ENCODE data around the gene SART3. TPM values are rescaled to one million over a fixed set of nuclear protein-coding genes. Genes with fewer than 3 reads are reported as not detected.

SART3 gene
- total RNA-seq, 2 donors from 2014 or later: 54.1 to 112 TPM

GRCh38 chr12:108509806-108510205 is 51.2 kb downstream of the SART3 start:
- intact Hi-C loops (cut with DNase I): loop anchor here (5.0 to 10.0 kb wide), 5 partner anchors 408 to 825 kb away; partner anchors contain the start of genes PRDM4 and PWP1
- no peaks in the 10 kb centered on the region for H3K36me3 ChIP-seq
- no peak for DNase-seq (ENCODE audit: low spot score)
- H3K4me1 ChIP-seq (replicated peaks): no peaks in the 10 kb centered on the region
- H3K9me3 ChIP-seq: no peaks in the 10 kb centered on the region
- 86% methylated on average over 1 of the region's 1 CpG for WGBS
- no peak overlapping the region for H3K27ac ChIP-seq
- H3K27me3 ChIP-seq (replicated peaks; ENCODE audit: insufficient read depth): no peaks in the 10 kb centered on the region
- TF ChIP-seq POLR2A (IDR thresholded peaks at IDR 0.05) (no peak), CTCF (IDR thresholded peaks at IDR 0.05) (no peak), POLR2AphosphoS5 (IDR thresholded peaks at IDR 0.05) (no peak)
- no peak overlapping the region for H3K4me3 ChIP-seq

- 73% methylated on average over 3 of the region's 3 CpGs for WGBS
- Histone ChIP-seq H3K36me3 (no peaks in the 10 kb centered on the region), H3K9me3 (no peaks in the 10 kb centered on the region), H3K4me1 (replicated peaks) (no peaks in the 10 kb centered on the region), H3K4me3 (no peak overlapping the region), H3K27me3 (replicated peaks; ENCODE audit: insufficient read depth) (no peaks in the 10 kb centered on the region), H3K27ac (no peak overlapping the region)
- no peak for DNase-seq (ENCODE audit: low spot score)
- TF ChIP-seq CTCF (IDR thresholded peaks at IDR 0.05) (no peak), POLR2AphosphoS5 (IDR thresholded peaks at IDR 0.05) (no peak), POLR2A (IDR thresholded peaks at IDR 0.05) (no peak)
- intact Hi-C loops (cut with DNase I): no loop called here
These were observed 52.9 kb downstream of the SART3 start for GRCh38 chr12:108507971-108508642.

GRCh38 chr12:108505129-108505528 is 55.8 kb downstream of the SART3 start:
- WGBS: 59% methylated on average over 7 of the region's 7 CpGs
- Histone ChIP-seq H3K4me3 (no peak overlapping the region), H3K36me3 (no peaks in the 10 kb centered on the region), H3K27ac (no peak overlapping the region), H3K9me3 (no peaks in the 10 kb centered on the region), H3K27me3 (replicated peaks; ENCODE audit: insufficient read depth) (no peaks in the 10 kb centered on the region), H3K4me1 (replicated peaks) (no peaks in the 10 kb centered on the region)
- intact Hi-C loops (cut with DNase I): no loop called here
- DNase-seq (ENCODE audit: low spot score): no peak
- TF ChIP-seq CTCF (IDR thresholded peaks at IDR 0.05): no peak
- no peak for TF ChIP-seq POLR2A (IDR thresholded peaks at IDR 0.05)
- TF ChIP-seq POLR2AphosphoS5 (IDR thresholded peaks at IDR 0.05): no peak

- no peak overlapping the region for H3K4me3 ChIP-seq
- H3K27me3 ChIP-seq (replicated peaks; ENCODE audit: insufficient read depth): no peaks in the 10 kb centered on the region
- H3K36me3 ChIP-seq: no peaks in the 10 kb centered on the region
- no peak overlapping the region for H3K27ac ChIP-seq
- no peaks in the 10 kb centered on the region for H3K9me3 ChIP-seq
- intact Hi-C loops (cut with DNase I): no loop called here
- H3K4me1 ChIP-seq (replicated peaks): no peaks in the 10 kb centered on the region
- DNase-seq (ENCODE audit: low spot score): no peak
- 80% methylated on average over 2 of the region's 2 CpGs for WGBS
- TF ChIP-seq POLR2A (IDR thresholded peaks at IDR 0.05) (no peak), CTCF (IDR thresholded peaks at IDR 0.05) (no peak)
These were observed 58.1 kb downstream of the SART3 start for GRCh38 chr12:108502922-108503321.

DNA sequence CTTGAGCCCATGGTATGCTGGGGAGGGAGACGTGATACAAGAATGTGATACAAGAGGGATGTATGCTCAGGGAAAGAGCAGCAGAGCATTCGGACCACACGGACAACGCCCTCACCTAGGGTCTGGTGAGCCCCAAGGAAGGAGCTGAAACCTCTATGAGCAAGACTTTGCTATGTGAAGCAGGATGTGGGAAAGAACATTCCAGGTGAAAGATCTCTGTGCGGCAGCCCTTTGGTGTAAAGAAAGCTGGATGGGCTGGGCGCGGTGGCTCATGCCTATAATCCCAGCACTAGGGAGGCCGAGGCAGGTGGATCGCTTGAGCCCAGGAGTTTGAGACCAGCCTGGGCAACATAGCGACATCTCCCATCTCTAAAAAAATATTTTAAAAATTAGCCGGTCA is 62.8 kb downstream of the SART3 start:
- H3K4me3 ChIP-seq: no peak overlapping the region
- H3K27me3 ChIP-seq (replicated peaks; ENCODE audit: insufficient read depth): no peaks in the 10 kb centered on the region
- TF ChIP-seq POLR2A (IDR thresholded peaks at IDR 0.05) (no peak), CTCF (IDR thresholded peaks at IDR 0.05) (no peak), POLR2AphosphoS5 (IDR thresholded peaks at IDR 0.05) (no peak)
- no peak for DNase-seq (ENCODE audit: low spot score)
- no peaks in the 10 kb centered on the region for H3K4me1 ChIP-seq (replicated peaks)
- intact Hi-C loops (cut with DNase I): no loop called here
- H3K9me3 ChIP-seq: no peaks in the 10 kb centered on the region
- no peak overlapping the region for H3K27ac ChIP-seq
- WGBS: 84% methylated on average over 11 of the region's 11 CpGs
- no peaks in the 10 kb centered on the region for H3K36me3 ChIP-seq

Data from prostate gland (tissue), 2 donors.